ENCODE measurements around the gene SLC17A2. TPM values are rescaled to one million over a fixed set of nuclear protein-coding genes. Genes with fewer than 3 reads are reported as not detected.
"Not testable (repeated sequence)": the region's sequence is repeated elsewhere in the genome, so short reads cannot be mapped to it uniquely, and the experiment has no call there.

SLC17A2 gene
- total RNA-seq, 1 donor from 2014 or later: not detected

- no peak for DNase-seq (ENCODE audit: extremely low read depth, low read depth, low spot score)
Observed at GRCh38 chr6:25952535-25952934, 22.0 kb upstream of the SLC17A2 start.

- DNase-seq (ENCODE audit: extremely low read depth, low read depth, low spot score): no peak
Observed at GRCh38 chr6:25951296-25952032, 21.0 kb upstream of the SLC17A2 start.

- DNase-seq (ENCODE audit: extremely low read depth, low read depth, low spot score): no peak
Observed at GRCh38 chr6:25950297-25950696, 19.8 kb upstream of the SLC17A2 start.

GRCh38 chr6:25949695-25950094 lies 19.2 kb upstream of the SLC17A2 start:
- no peak for DNase-seq (ENCODE audit: extremely low read depth, low read depth, low spot score)

GRCh38 chr6:25947492-25947891 lies 17.0 kb upstream of the SLC17A2 start:
- DNase-seq (ENCODE audit: extremely low read depth, low read depth, low spot score): not testable (repeated sequence)

GRCh38 chr6:25946631-25947030 lies 16.1 kb upstream of the SLC17A2 start:
- no peak for DNase-seq (ENCODE audit: extremely low read depth, low read depth, low spot score)

GRCh38 chr6:25945738-25946137 lies 15.2 kb upstream of the SLC17A2 start:
- not testable (repeated sequence) for DNase-seq (ENCODE audit: extremely low read depth, low read depth, low spot score)

GRCh38 chr6:25944688-25945574 lies 14.4 kb upstream of the SLC17A2 start:
- no peak for DNase-seq (ENCODE audit: extremely low read depth, low read depth, low spot score)

- DNase-seq (ENCODE audit: extremely low read depth, low read depth, low spot score): no peak
Observed at GRCh38 chr6:25943887-25944286, 13.4 kb upstream of the SLC17A2 start.

DNA sequence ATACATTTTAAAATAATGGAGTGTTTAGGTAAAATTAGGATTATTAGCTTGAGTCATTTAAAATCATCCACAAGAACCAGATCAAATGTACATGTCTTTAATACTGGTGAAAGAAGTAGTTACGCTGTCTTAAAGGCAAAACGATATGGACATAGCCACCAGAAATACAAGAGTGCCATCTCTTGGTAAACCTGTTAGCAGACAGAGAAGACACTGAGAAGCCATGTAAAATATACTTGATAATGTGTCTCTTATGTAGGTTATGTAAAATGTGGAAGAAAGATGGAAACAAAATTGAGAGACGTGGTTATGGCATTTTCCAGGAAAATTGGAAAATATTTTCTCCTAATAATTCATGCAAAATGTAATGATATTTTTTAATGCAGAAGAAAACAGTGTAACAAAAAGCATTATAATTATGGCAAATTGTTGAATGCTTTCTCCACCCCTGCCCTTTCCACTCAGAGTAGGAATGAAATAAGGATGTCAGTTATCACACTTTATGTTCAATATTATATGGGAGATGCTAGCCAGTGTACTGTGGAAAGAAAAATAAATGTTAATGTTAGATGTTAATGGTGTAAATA lies 12.2 kb upstream of the SLC17A2 start:
- no peak for DNase-seq (ENCODE audit: extremely low read depth, low read depth, low spot score)

DNA sequence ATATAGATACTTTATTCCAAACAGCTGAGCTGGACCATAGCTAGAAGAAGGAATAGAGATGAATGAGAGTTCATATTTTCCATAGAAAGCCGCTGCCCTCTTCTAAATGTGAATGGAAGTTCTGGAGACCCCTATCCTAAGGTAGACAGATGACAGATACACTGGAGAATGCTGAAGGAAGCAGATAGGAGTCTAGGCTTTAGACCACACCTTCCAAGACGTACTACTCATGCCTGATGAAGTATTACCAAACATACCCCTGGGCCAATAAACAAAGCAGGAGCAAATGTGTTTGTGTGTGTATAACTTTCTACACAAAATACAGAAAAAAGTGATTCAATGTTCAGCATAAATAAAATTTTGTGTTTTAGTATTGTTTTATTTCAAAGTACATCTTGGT lies 9.1 kb upstream of the SLC17A2 start:
- no peak for DNase-seq (ENCODE audit: extremely low read depth, low read depth, low spot score)

GRCh38 chr6:25935953-25936352 lies 5.5 kb upstream of the SLC17A2 start:
- no peak for DNase-seq (ENCODE audit: extremely low read depth, low read depth, low spot score)

- DNase-seq (ENCODE audit: extremely low read depth, low read depth, low spot score): no peak
Observed at GRCh38 chr6:25934735-25935313, 4.3 kb upstream of the SLC17A2 start.

- no peak for DNase-seq (ENCODE audit: extremely low read depth, low read depth, low spot score)
Observed at GRCh38 chr6:25934156-25934555, 3.7 kb upstream of the SLC17A2 start.

DNA sequence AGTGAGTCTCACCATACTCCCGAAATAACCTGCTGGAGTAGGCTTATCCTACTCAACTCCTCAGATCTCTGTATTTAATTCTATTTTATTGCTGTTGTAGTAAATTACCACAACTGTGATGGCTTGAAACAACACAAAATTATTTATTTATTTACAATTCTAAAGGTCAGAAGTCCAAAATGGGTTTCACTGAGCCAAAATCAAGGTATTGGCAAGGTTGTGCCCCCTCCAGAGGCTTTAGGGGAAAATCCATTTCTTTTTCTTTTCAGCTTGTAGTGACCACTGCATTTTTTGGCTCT lies 869 bp upstream of the SLC17A2 start:
- DNase-seq (ENCODE audit: extremely low read depth, low read depth, low spot score): no peak

DNA sequence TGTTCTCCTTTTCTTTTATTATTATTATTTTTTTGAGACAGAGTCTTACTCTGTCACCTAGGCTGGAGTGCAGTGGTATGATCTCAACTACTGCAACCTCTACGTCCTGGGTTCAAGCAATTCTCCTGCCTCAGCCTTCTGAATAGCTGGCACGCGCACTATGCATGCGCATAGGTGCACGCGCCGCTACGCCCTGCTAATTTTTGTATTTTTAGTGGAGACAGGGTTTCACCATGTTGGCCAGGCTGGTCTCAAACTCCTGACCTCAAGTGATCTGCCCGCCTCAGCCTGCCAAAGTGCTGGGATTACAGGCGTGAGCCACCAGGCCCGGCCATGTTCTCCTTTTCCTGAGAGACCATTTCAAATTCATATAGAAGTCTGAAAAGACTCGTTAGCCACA lies 706 bp downstream of the SLC17A2 start:
- not testable (repeated sequence) for DNase-seq (ENCODE audit: extremely low read depth, low read depth, low spot score)

- no peak for DNase-seq (ENCODE audit: extremely low read depth, low read depth, low spot score)
Observed at GRCh38 chr6:25928562-25929324, 1.7 kb downstream of the SLC17A2 start.

- no peak for DNase-seq (ENCODE audit: extremely low read depth, low read depth, low spot score)
Observed at GRCh38 chr6:25927756-25928216, 2.7 kb downstream of the SLC17A2 start.

DNA sequence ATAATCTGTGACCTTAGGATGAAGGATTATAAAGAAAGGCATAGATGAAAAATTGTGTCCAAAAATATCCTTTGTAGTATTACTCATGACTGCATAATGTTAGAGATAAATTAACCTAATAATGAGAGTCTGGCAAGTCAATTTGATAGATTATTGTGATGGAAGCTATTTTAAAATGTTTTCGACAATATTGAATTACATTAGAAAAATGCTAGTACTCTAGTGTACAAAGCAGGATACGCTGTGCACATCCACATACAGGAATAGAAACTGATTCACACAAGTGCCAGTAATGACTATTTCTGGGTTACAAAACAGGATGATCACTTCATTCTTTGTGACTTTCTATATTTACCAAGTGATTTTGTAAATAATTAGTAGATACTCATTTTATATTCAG lies 3.3 kb downstream of the SLC17A2 start:
- DNase-seq (ENCODE audit: extremely low read depth, low read depth, low spot score): no peak

GRCh38 chr6:25925876-25926275 lies 4.6 kb downstream of the SLC17A2 start:
- DNase-seq (ENCODE audit: extremely low read depth, low read depth, low spot score): no peak

DNA sequence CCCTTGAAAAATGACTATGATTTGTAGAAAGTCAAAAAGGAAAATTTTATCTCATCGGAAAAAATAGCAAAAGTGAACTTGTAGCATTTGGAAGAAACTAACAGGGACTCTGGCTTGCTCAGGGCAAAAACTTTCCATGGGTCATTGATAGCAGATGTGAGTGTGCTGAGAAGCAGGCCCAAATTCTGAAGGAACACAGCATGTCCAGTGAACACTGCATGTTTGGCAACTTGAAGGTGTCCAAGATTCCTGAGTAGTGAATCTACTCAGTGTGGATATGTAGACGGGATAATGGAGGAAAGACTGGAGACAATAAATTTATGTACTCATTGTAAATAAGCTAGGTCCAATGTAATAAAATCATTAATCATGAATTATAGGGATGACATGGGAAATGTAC lies 8.2 kb downstream of the SLC17A2 start:
- DNase-seq (ENCODE audit: extremely low read depth, low read depth, low spot score): no peak

Measured in glomerular endothelial cell (primary cell).